ENCODE results near the gene QPRT.
A peak's percentile ranks its signal among the peaks of the same experiment; 100 is the strongest.
"Not testable (repeated sequence)": the region's sequence is repeated elsewhere in the genome, so short reads cannot be mapped to it uniquely, and the experiment has no call there.

QPRT gene

DNA sequence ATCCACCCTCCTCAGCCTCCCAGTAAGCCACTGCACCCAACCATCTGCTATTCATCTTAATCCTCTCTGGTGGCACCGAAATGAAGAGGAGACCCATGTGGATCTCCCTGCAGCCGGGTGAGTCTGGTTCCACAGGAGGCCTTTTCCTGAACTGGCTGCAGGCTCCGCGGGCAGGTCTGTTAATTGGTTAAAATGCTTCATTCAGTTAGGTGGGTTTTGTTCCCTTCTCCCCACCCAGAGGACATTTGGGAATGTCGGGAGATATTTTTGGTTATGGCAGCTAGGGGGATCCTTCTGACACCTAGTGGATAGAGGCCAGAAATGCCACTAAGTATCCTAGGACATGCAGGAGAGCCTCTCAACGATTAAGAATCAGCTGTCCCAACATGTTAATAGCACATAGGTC is 50.1 kb downstream of the QPRT start:
- ATAC-seq (ENCODE audit: low read depth) = peak; percentile 70
- H3K9me3 ChIP-seq (ENCODE audit: severe bottlenecking) = no peaks in the 10 kb centered on the region
- H3K4me3 ChIP-seq (ENCODE audit: severe bottlenecking) = no peak overlapping the region
- no peaks in the 10 kb centered on the region for H3K36me3 ChIP-seq (ENCODE audit: low read depth)
- no peak overlapping the region for H3K27ac ChIP-seq (ENCODE audit: poor library complexity, severe bottlenecking)
- H3K27me3 ChIP-seq (ENCODE audit: insufficient read depth, poor library complexity, severe bottlenecking) = no peaks in the 10 kb centered on the region
- DNase-seq (ENCODE audit: low spot score) = no peak
- TF ChIP-seq, protein P1, sequence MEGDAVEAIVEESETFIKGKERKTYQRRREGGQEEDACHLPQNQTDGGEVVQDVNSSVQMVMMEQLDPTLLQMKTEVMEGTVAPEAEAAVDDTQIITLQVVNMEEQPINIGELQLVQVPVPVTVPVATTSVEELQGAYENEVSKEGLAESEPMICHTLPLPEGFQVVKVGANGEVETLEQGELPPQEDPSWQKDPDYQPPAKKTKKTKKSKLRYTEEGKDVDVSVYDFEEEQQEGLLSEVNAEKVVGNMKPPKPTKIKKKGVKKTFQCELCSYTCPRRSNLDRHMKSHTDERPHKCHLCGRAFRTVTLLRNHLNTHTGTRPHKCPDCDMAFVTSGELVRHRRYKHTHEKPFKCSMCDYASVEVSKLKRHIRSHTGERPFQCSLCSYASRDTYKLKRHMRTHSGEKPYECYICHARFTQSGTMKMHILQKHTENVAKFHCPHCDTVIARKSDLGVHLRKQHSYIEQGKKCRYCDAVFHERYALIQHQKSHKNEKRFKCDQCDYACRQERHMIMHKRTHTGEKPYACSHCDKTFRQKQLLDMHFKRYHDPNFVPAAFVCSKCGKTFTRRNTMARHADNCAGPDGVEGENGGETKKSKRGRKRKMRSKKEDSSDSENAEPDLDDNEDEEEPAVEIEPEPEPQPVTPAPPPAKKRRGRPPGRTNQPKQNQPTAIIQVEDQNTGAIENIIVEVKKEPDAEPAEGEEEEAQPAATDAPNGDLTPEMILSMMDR (IDR thresholded peaks at IDR 0.05; ENCODE audit: poor library complexity, severe bottlenecking) = peak; percentile 69
- H3K4me1 ChIP-seq (ENCODE audit: insufficient read depth, poor library complexity, severe bottlenecking) = no peaks in the 10 kb centered on the region

GRCh38 chr16:29730649-29731048 is 51.7 kb downstream of the QPRT start:
- no peaks in the 10 kb centered on the region for H3K27me3 ChIP-seq (ENCODE audit: insufficient read depth, poor library complexity, severe bottlenecking)
- H3K4me3 ChIP-seq (ENCODE audit: severe bottlenecking) = no peak overlapping the region
- no peak for ATAC-seq (ENCODE audit: low read depth)
- no peak overlapping the region for H3K27ac ChIP-seq (ENCODE audit: poor library complexity, severe bottlenecking)
- no peaks in the 10 kb centered on the region for H3K4me1 ChIP-seq (ENCODE audit: insufficient read depth, poor library complexity, severe bottlenecking)
- no peaks in the 10 kb centered on the region for H3K36me3 ChIP-seq (ENCODE audit: low read depth)
- H3K9me3 ChIP-seq (ENCODE audit: severe bottlenecking) = no peaks in the 10 kb centered on the region
- TF ChIP-seq, protein P1 (IDR thresholded peaks at IDR 0.05; ENCODE audit: poor library complexity, severe bottlenecking) = no peak
- DNase-seq (ENCODE audit: low spot score) = no peak

- not testable (repeated sequence) for H3K36me3 ChIP-seq (ENCODE audit: low read depth); H3K27ac ChIP-seq (ENCODE audit: poor library complexity, severe bottlenecking); H3K4me1 ChIP-seq (ENCODE audit: insufficient read depth, poor library complexity, severe bottlenecking); H3K9me3 ChIP-seq (ENCODE audit: severe bottlenecking); ATAC-seq (ENCODE audit: low read depth); H3K27me3 ChIP-seq (ENCODE audit: insufficient read depth, poor library complexity, severe bottlenecking); H3K4me3 ChIP-seq (ENCODE audit: severe bottlenecking)
- DNase-seq (ENCODE audit: low spot score) = peak; percentile 0
Observed at GRCh38 chr16:29731768-29732601, 53.0 kb downstream of the QPRT start.

DNA sequence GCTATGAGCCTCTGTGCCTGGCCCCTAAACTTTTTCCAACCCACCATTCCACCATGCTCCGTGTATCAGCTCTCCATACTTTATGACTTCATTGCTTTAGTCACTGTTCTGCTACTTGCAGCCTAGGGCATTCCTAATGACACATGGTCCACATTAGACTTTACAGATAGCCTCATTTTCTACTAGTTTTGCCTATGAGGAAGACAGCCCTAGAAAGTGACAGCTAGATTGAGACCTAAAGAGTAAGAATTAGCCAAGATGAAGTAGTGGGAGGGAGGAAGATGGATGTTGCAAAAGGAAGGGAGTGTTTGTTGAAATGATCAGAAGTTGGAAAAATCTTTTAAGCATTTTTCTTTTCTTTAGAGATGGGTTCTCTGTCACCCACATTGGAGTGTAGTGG is 55.8 kb downstream of the QPRT start:
- Histone ChIP-seq H3K4me3 (ENCODE audit: severe bottlenecking) (no peak overlapping the region), H3K27me3 (ENCODE audit: insufficient read depth, poor library complexity, severe bottlenecking) (no peaks in the 10 kb centered on the region), H3K9me3 (ENCODE audit: severe bottlenecking) (no peaks in the 10 kb centered on the region), H3K27ac (ENCODE audit: poor library complexity, severe bottlenecking) (no peak overlapping the region), H3K4me1 (ENCODE audit: insufficient read depth, poor library complexity, severe bottlenecking) (no peaks in the 10 kb centered on the region), H3K36me3 (ENCODE audit: low read depth) (no peaks in the 10 kb centered on the region)
- DNase-seq (ENCODE audit: low spot score) (no peak), ATAC-seq (ENCODE audit: low read depth) (no peak)
- TF ChIP-seq, protein P1 (IDR thresholded peaks at IDR 0.05; ENCODE audit: poor library complexity, severe bottlenecking) = no peak

- no peaks in the 10 kb centered on the region for H3K36me3 ChIP-seq (ENCODE audit: low read depth)
- H3K27ac ChIP-seq (ENCODE audit: poor library complexity, severe bottlenecking) = no peak overlapping the region
- no peak for ATAC-seq (ENCODE audit: low read depth)
Observed at GRCh38 chr16:29736112-29736511, 57.1 kb downstream of the QPRT start.

More at GRCh38 chr16:29736112-29736511, 57.1 kb downstream of the QPRT start:
- Histone ChIP-seq H3K4me1 (ENCODE audit: insufficient read depth, poor library complexity, severe bottlenecking) (no peaks in the 10 kb centered on the region), H3K27me3 (ENCODE audit: insufficient read depth, poor library complexity, severe bottlenecking) (no peaks in the 10 kb centered on the region), H3K9me3 (ENCODE audit: severe bottlenecking) (no peaks in the 10 kb centered on the region), H3K4me3 (ENCODE audit: severe bottlenecking) (no peak overlapping the region)
- peak; percentile 7 for DNase-seq (ENCODE audit: low spot score)
- TF ChIP-seq, protein P1 (IDR thresholded peaks at IDR 0.05; ENCODE audit: poor library complexity, severe bottlenecking) = no peak

Data from RWPE2 (cell line).